Activated CD8-positive, alpha-beta memory T cell treated with anti-CD3 and anti-CD28 coated beads, Interleukin-2, amount 50 U/mL, for 24 hours (primary cell): ENCODE data around the gene COL16A1.

ENCODE experiments used
- DNase-seq: peaks from one replicate; pipeline ENCODE4 v3.0.0-alpha.2; 2020; ENCODE audit errors: extremely low read depth

Gene COL16A1

GRCh38 chr1:31733389-31734219 lies 29.8 kb upstream of the COL16A1 start:
- no peak for DNase-seq

- no peak for DNase-seq
Observed at GRCh38 chr1:31732751-31733289, 29.0 kb upstream of the COL16A1 start.

GRCh38 chr1:31732343-31732742 lies 28.5 kb upstream of the COL16A1 start:
- no peak for DNase-seq

GRCh38 chr1:31731049-31731565 lies 27.3 kb upstream of the COL16A1 start:
- no peak for DNase-seq

GRCh38 chr1:31730336-31731048 lies 26.7 kb upstream of the COL16A1 start:
- no peak for DNase-seq

GRCh38 chr1:31727849-31728248 lies 24.0 kb upstream of the COL16A1 start:
- DNase-seq: no peak

GRCh38 chr1:31727195-31727594 lies 23.4 kb upstream of the COL16A1 start:
- no peak for DNase-seq

GRCh38 chr1:31726715-31727114 lies 22.9 kb upstream of the COL16A1 start:
- no peak for DNase-seq

GRCh38 chr1:31725777-31726535 lies 22.1 kb upstream of the COL16A1 start:
- DNase-seq: no peak

GRCh38 chr1:31725134-31725533 lies 21.3 kb upstream of the COL16A1 start:
- DNase-seq: no peak

- DNase-seq: no peak
Observed at GRCh38 chr1:31723828-31724359, 20.1 kb upstream of the COL16A1 start.

GRCh38 chr1:31718327-31718897 lies 14.6 kb upstream of the COL16A1 start:
- no peak for DNase-seq

- DNase-seq: no peak
Observed at GRCh38 chr1:31717341-31717740, 13.5 kb upstream of the COL16A1 start.

GRCh38 chr1:31715873-31716220 lies 12.0 kb upstream of the COL16A1 start:
- DNase-seq: no peak

GRCh38 chr1:31715087-31715872 lies 11.5 kb upstream of the COL16A1 start:
- no peak for DNase-seq

- DNase-seq: no peak
Observed at GRCh38 chr1:31714442-31715086, 10.7 kb upstream of the COL16A1 start.

GRCh38 chr1:31712630-31713029 lies 8.8 kb upstream of the COL16A1 start:
- no peak for DNase-seq

- no peak for DNase-seq
Observed at GRCh38 chr1:31712068-31712467, 8.3 kb upstream of the COL16A1 start.

- DNase-seq: no peak
Observed at GRCh38 chr1:31708324-31708723, 4.5 kb upstream of the COL16A1 start.

- DNase-seq: no peak
Observed at GRCh38 chr1:31707711-31708110, 3.9 kb upstream of the COL16A1 start.
